ENCODE data around the gene GZF1.

GZF1 gene

GRCh38 chr20:23318347-23318746, 43.6 kb upstream of the GZF1 start:
- H3F3A ChIP-seq (ENCODE audit: insufficient read depth) = no peaks in the 10 kb centered on the region
- no peaks in the 10 kb centered on the region for H3K9me2 ChIP-seq (replicated peaks; ENCODE audit: insufficient read depth, low read length)
- no peak overlapping the region for H3K9ac ChIP-seq (ENCODE audit: low read length)
- TF ChIP-seq EZH2phosphoT487 (conservative IDR thresholded peaks at IDR 0.05; ENCODE audit: low read length) = no peak
- no peak for TF ChIP-seq CTCF (IDR thresholded peaks at IDR 0.05; ENCODE audit: insufficient read depth, low read length, poor library complexity, severe bottlenecking)
- H3K79me2 ChIP-seq (ENCODE audit: insufficient read depth, low read length) = no peaks in the 10 kb centered on the region
- no peak overlapping the region for H3K27ac ChIP-seq (ENCODE audit: low read depth, low read length)
- no peaks in the 10 kb centered on the region for H3K9me3 ChIP-seq (ENCODE audit: insufficient read depth, low read length)
- no peak overlapping the region for H3K4me3 ChIP-seq (ENCODE audit: insufficient read depth, low read length, poor library complexity, severe bottlenecking)
- H2AFZ ChIP-seq (ENCODE audit: low read depth, low read length, severe bottlenecking) = no peak overlapping the region
- H4K20me1 ChIP-seq (ENCODE audit: low read depth, low read length) = no peaks in the 10 kb centered on the region
- no peak overlapping the region for H3K4me2 ChIP-seq (ENCODE audit: low read depth, low read length, poor library complexity, severe bottlenecking)
- H3K36me3 ChIP-seq (ENCODE audit: low read length) = no peaks in the 10 kb centered on the region
- H3K27me3 ChIP-seq (ENCODE audit: low read length) = no peaks in the 10 kb centered on the region

- no peaks in the 10 kb centered on the region for H3F3A ChIP-seq (ENCODE audit: insufficient read depth)
- H3K4me3 ChIP-seq (ENCODE audit: insufficient read depth, low read length, poor library complexity, severe bottlenecking) = no peak overlapping the region
- no peaks in the 10 kb centered on the region for H3K9me3 ChIP-seq (ENCODE audit: insufficient read depth, low read length)
- H3K27ac ChIP-seq (ENCODE audit: low read depth, low read length) = no peak overlapping the region
- TF ChIP-seq CTCF (IDR thresholded peaks at IDR 0.05; ENCODE audit: insufficient read depth, low read length, poor library complexity, severe bottlenecking) (no peak), EZH2phosphoT487 (conservative IDR thresholded peaks at IDR 0.05; ENCODE audit: low read length) (no peak)
- no peaks in the 10 kb centered on the region for H3K79me2 ChIP-seq (ENCODE audit: insufficient read depth, low read length)
- no peak overlapping the region for H2AFZ ChIP-seq (ENCODE audit: low read depth, low read length, severe bottlenecking)
- H3K9me2 ChIP-seq (replicated peaks; ENCODE audit: insufficient read depth, low read length) = no peaks in the 10 kb centered on the region
- H3K36me3 ChIP-seq (ENCODE audit: low read length) = no peaks in the 10 kb centered on the region
- H3K27me3 ChIP-seq (ENCODE audit: low read length) = no peaks in the 10 kb centered on the region
- H3K9ac ChIP-seq (ENCODE audit: low read length) = no peak overlapping the region
- H3K4me2 ChIP-seq (ENCODE audit: low read depth, low read length, poor library complexity, severe bottlenecking) = no peak overlapping the region
- H4K20me1 ChIP-seq (ENCODE audit: low read depth, low read length) = no peaks in the 10 kb centered on the region
These were observed 41.7 kb upstream of the GZF1 start for GRCh38 chr20:23320317-23320716.

GRCh38 chr20:23325107-23325506, 36.9 kb upstream of the GZF1 start:
- no peak overlapping the region for H2AFZ ChIP-seq (ENCODE audit: low read depth, low read length, severe bottlenecking)
- no peak overlapping the region for H3K4me2 ChIP-seq (ENCODE audit: low read depth, low read length, poor library complexity, severe bottlenecking)
- no peaks in the 10 kb centered on the region for H3K27me3 ChIP-seq (ENCODE audit: low read length)
- no peaks in the 10 kb centered on the region for H3K36me3 ChIP-seq (ENCODE audit: low read length)
- no peaks in the 10 kb centered on the region for H4K20me1 ChIP-seq (ENCODE audit: low read depth, low read length)
- no peaks in the 10 kb centered on the region for H3K79me2 ChIP-seq (ENCODE audit: insufficient read depth, low read length)
- H3K9me3 ChIP-seq (ENCODE audit: insufficient read depth, low read length) = no peaks in the 10 kb centered on the region
- no peaks in the 10 kb centered on the region for H3F3A ChIP-seq (ENCODE audit: insufficient read depth)
- TF ChIP-seq EZH2phosphoT487 (conservative IDR thresholded peaks at IDR 0.05; ENCODE audit: low read length) = no peak
- no peak for TF ChIP-seq CTCF (IDR thresholded peaks at IDR 0.05; ENCODE audit: insufficient read depth, low read length, poor library complexity, severe bottlenecking)
- no peak overlapping the region for H3K9ac ChIP-seq (ENCODE audit: low read length)
- H3K4me3 ChIP-seq (ENCODE audit: insufficient read depth, low read length, poor library complexity, severe bottlenecking) = no peak overlapping the region
- no peak overlapping the region for H3K27ac ChIP-seq (ENCODE audit: low read depth, low read length)
- no peaks in the 10 kb centered on the region for H3K9me2 ChIP-seq (replicated peaks; ENCODE audit: insufficient read depth, low read length)
